Fibroblast of pulmonary artery (primary cell): Measurements from ENCODE around the gene EXOC6.
"Not testable (repeated sequence)": the region's sequence is repeated elsewhere in the genome, so short reads cannot be mapped to it uniquely, and the experiment has no call there.

Experiments
- DNase-seq: peaks from one replicate; pipeline ENCODE4 v3.0.0-alpha.2; 2010; ENCODE audit warnings: low read depth
- H3K4me3 ChIP-seq: replicated peaks from 2 replicates; pipeline ENCODE4 v1.5.1; 2011; ENCODE audit warnings: low read depth, mild to moderate bottlenecking, control low read depth, low read length, moderate library complexity
- TF ChIP-seq, protein P1 (sequence below): IDR thresholded peaks from 2 replicates; pipeline ENCODE4 v1.5.1; 2011; ENCODE audit warnings: mild to moderate bottlenecking, control low read depth, low read length, inconsistent platforms; ENCODE audit errors: missing control alignments

Gene EXOC6

DNA sequence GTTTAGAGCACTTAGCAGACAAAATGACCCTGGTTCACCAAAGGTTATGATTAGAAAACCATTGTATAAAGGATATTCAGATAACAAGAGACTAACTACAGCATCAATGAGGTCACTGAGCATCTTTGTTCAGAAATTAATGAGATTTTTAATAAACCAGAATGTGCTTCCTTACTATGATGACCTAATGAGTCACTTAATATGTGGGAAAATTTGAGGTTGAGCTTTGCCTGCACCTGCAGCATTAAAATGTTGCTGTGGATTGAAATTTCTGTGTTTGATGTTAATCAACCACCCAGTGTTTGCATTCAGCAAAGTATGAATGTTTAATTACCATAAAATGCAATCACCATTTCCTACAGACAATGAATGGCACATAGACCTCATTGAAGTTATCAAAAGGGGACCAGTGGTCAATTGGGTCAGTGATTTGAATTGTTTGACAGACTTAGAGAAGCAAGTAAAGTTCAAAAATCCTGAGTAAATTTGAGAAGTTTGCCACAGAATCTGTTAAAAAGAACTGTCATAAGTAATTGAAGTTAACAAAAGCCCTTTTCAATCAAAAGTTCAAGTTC, 45.8 kb downstream of the EXOC6 start:
- H3K4me3 ChIP-seq: no peak overlapping the region
- DNase-seq: no peak
- TF ChIP-seq, protein P1, sequence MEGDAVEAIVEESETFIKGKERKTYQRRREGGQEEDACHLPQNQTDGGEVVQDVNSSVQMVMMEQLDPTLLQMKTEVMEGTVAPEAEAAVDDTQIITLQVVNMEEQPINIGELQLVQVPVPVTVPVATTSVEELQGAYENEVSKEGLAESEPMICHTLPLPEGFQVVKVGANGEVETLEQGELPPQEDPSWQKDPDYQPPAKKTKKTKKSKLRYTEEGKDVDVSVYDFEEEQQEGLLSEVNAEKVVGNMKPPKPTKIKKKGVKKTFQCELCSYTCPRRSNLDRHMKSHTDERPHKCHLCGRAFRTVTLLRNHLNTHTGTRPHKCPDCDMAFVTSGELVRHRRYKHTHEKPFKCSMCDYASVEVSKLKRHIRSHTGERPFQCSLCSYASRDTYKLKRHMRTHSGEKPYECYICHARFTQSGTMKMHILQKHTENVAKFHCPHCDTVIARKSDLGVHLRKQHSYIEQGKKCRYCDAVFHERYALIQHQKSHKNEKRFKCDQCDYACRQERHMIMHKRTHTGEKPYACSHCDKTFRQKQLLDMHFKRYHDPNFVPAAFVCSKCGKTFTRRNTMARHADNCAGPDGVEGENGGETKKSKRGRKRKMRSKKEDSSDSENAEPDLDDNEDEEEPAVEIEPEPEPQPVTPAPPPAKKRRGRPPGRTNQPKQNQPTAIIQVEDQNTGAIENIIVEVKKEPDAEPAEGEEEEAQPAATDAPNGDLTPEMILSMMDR: no peak

DNA sequence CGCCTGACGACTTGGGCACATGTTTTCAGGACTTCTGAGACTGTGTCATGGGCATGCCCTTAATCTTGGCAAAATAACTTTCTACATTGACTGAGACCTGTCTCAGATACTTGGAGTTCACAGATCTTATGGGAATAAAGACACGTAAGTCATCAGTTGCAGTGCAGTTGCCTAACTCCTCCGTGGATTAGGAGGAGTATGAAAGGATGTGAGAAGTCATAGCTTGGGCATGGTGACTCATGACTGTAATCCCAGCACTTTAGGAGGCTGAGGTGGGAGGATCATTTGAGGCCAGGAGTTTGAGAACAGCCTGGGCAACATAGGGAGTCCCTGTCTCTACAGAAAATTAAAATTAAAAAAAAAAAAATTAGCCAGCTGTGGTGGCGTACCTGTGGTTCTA, 49.6 kb downstream of the EXOC6 start:
- DNase-seq: peak; percentile 10
- TF ChIP-seq, protein P1: no peak
- no peak overlapping the region for H3K4me3 ChIP-seq

DNA sequence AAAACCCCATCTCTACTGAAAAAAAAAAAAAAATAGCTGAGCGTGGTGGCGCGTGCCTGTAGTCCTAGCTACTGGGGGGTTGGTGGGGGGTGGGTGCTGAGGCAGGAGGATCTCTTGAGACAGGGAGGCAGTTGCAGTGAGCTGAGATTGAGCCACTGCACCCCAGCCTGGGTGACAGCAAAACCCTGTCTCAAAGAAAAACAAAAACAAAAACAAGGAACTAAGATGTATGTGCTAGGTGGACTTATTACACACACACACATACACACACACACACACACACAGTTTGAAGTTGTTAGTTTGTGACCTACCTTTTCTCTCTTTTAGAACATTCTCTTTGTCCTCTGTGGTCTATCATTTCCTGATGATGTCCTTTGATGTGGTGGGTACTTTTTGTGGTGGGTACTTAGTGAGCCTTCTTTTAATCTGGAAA, 53.5 kb downstream of the EXOC6 start:
- TF ChIP-seq, protein P1: no peak
- H3K4me3 ChIP-seq: no peak overlapping the region
- DNase-seq: no peak

DNA sequence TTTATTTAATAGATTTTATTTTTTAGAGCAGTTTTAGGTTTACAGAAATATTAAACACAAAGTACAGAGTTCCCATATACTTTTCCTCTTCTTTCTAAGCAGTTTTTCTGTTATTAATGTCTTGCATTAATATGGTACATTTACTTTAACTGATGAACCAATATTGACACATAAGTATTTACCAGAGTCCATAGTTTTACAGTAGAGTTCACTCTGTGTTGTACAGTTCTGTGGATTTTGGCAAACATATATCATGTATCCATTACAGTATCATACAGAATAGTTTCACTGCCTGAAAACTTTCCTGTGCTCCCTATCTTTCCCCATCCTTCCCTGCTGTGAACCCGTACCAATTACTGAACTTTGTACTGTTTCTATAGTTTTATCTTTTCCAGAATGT, 55.3 kb downstream of the EXOC6 start:
- no peak overlapping the region for H3K4me3 ChIP-seq
- DNase-seq: no peak
- TF ChIP-seq, protein P1: no peak

DNA sequence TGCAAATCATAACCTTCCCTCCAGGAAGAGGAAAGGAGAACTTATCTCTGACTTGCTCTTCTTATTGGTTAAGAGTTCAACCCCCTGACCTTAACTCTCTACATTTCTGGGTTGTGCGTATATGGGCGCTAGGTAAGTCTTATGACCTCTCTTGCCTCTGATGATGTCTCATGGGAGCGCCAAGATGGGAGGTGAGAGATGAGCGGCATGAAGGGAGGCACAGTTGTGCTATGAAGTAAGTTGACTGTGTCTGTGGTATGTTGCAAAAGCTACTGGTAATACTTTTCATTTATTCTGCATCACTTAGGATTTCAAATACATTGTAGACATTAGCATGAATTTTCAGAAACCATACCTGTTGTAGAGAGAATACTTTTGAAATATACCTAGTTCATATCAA, 59.0 kb downstream of the EXOC6 start:
- TF ChIP-seq, protein P1: no peak
- no peak overlapping the region for H3K4me3 ChIP-seq
- DNase-seq: no peak

DNA sequence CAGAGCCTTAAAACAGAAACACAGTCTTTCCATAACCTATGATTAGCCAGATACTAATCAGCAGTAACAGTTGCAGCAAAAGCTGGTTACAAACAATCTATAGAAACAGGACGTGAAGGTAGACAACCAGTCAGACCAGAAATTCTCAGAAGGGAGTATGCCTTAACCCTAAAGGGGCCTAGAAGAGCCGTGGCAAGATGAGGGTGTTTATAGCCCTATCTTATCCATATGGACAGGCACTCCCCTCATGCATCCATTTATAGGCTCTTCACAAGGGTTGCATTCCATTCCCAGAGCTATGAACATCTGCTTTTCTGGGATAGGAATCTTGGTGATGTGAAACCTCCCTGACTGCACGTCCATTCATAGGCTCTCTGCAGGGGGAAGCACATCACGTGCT, 64.3 kb downstream of the EXOC6 start:
- not testable (repeated sequence) for H3K4me3 ChIP-seq
- DNase-seq: peak; percentile 17

DNA sequence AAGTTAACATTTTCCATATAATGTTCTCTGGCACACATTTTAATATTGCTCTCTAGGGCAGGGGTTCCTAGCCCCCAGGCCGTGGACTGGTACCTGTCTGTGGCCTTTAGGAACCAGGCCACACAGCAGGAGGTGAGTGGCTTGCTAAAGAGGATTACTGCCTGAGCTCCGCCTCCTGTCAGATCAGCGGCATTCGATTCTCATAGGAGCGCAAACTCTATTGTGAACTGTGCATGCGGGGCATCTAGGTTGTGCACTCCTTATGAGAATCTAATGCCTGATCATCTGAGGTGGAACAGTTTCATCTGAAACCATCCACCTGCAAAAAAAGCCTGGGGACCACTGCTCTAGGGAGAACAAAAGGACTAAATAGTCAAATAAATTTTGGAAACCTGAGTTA, 65.7 kb downstream of the EXOC6 start:
- TF ChIP-seq, protein P1: no peak
- H3K4me3 ChIP-seq: no peak overlapping the region
- no peak for DNase-seq
